Measurements from ENCODE around the gene CELSR1.

The CELSR1 gene

GRCh38 chr22:46491946-46492345 lies 45.5 kb downstream of the CELSR1 start:
- H3K9me3 ChIP-seq (ENCODE audit: severe bottlenecking), result no peaks in the 10 kb centered on the region
- H3K4me1 ChIP-seq (ENCODE audit: insufficient read depth, poor library complexity, severe bottlenecking), result no peaks in the 10 kb centered on the region
- DNase-seq (ENCODE audit: low spot score), result no peak
- H3K27ac ChIP-seq (ENCODE audit: poor library complexity, severe bottlenecking), result no peak overlapping the region
- H3K4me3 ChIP-seq (ENCODE audit: severe bottlenecking), result no peak overlapping the region
- H3K36me3 ChIP-seq (ENCODE audit: low read depth), result peaks cover 7% of the 10 kb centered on the region
- no peak for ATAC-seq (ENCODE audit: low read depth)
- TF ChIP-seq CTCF (IDR thresholded peaks at IDR 0.05; ENCODE audit: poor library complexity, severe bottlenecking), result no peak
- H3K27me3 ChIP-seq (ENCODE audit: insufficient read depth, poor library complexity, severe bottlenecking), result no peaks in the 10 kb centered on the region

- H3K27ac ChIP-seq (ENCODE audit: poor library complexity, severe bottlenecking), result no peak overlapping the region
- no peak for DNase-seq (ENCODE audit: low spot score)
- H3K27me3 ChIP-seq (ENCODE audit: insufficient read depth, poor library complexity, severe bottlenecking), result no peaks in the 10 kb centered on the region
- no peaks in the 10 kb centered on the region for H3K9me3 ChIP-seq (ENCODE audit: severe bottlenecking)
- H3K4me3 ChIP-seq (ENCODE audit: severe bottlenecking), result no peak overlapping the region
- peaks cover 6% of the 10 kb centered on the region for H3K36me3 ChIP-seq (ENCODE audit: low read depth)
- no peak for TF ChIP-seq CTCF (IDR thresholded peaks at IDR 0.05; ENCODE audit: poor library complexity, severe bottlenecking)
- no peak for ATAC-seq (ENCODE audit: low read depth)
- H3K4me1 ChIP-seq (ENCODE audit: insufficient read depth, poor library complexity, severe bottlenecking), result no peaks in the 10 kb centered on the region
Observed at GRCh38 chr22:46490538-46490937, 46.9 kb downstream of the CELSR1 start.

GRCh38 chr22:46486996-46487717 lies 50.3 kb downstream of the CELSR1 start:
- no peak for TF ChIP-seq CTCF (IDR thresholded peaks at IDR 0.05; ENCODE audit: poor library complexity, severe bottlenecking)
- Histone ChIP-seq H3K27me3 (ENCODE audit: insufficient read depth, poor library complexity, severe bottlenecking) (no peaks in the 10 kb centered on the region), H3K4me1 (ENCODE audit: insufficient read depth, poor library complexity, severe bottlenecking) (no peaks in the 10 kb centered on the region), H3K9me3 (ENCODE audit: severe bottlenecking) (no peaks in the 10 kb centered on the region), H3K36me3 (ENCODE audit: low read depth) (no peaks in the 10 kb centered on the region; the same call in 1 of the 2 replicates), H3K27ac (ENCODE audit: poor library complexity, severe bottlenecking) (no peak overlapping the region), H3K4me3 (ENCODE audit: severe bottlenecking) (no peak overlapping the region)
- no peak for DNase-seq (ENCODE audit: low spot score)
- no peak for ATAC-seq (ENCODE audit: low read depth)

- Histone ChIP-seq H3K4me3 (ENCODE audit: severe bottlenecking) (no peak overlapping the region), H3K9me3 (ENCODE audit: severe bottlenecking) (no peaks in the 10 kb centered on the region), H3K36me3 (ENCODE audit: low read depth) (no peaks in the 10 kb centered on the region; the same call in 1 of the 2 replicates), H3K27ac (ENCODE audit: poor library complexity, severe bottlenecking) (no peak overlapping the region), H3K27me3 (ENCODE audit: insufficient read depth, poor library complexity, severe bottlenecking) (no peaks in the 10 kb centered on the region), H3K4me1 (ENCODE audit: insufficient read depth, poor library complexity, severe bottlenecking) (no peaks in the 10 kb centered on the region)
- no peak for TF ChIP-seq CTCF (IDR thresholded peaks at IDR 0.05; ENCODE audit: poor library complexity, severe bottlenecking)
- DNase-seq (ENCODE audit: low spot score), result no peak
- ATAC-seq (ENCODE audit: low read depth), result no peak
Observed at GRCh38 chr22:46484861-46485595, 52.4 kb downstream of the CELSR1 start.

Data from RWPE2 (cell line).